ENCODE data around the gene RAD51B. TPM values are rescaled to one million over a fixed set of nuclear protein-coding genes. Genes with fewer than 3 reads are reported as not detected.

Gene RAD51B
- total RNA-seq, 1 experiment from 2014 or later = 16.7 TPM

DNA sequence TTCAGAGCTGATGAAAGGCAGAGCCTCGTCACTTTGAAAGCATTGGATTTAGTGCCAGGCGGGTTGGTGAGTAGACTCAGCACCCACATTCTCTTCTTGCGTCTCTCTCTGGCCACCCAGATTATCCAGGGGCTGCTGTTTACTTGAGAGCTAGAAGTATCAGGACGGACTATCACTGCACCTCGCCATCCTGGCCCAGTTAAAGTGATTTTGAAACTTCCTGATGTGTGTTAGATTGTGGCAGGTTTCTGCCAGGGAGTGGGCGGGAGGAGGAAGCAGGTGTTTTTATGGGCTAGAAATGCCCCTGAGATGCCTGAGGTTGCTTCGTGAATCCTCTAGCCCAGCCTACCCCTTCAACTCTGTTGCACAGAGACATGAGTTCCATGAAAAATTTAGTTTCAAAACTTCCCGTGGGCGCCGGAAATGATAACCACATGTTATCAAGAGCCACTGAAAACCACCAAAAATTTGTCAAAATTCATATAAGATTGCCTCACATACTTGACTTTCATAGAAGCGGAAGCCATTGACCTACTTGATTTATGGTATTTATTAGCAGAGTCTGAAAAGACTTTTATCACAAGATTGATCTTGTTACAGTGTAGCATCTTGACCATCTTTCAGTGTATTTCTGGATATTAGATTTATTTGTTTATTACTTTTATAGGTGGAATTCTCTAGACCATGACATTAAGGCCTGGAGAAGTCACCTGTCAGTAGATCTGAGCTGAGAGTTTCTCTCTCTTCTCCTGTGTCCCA lies 466.0 kb downstream of the RAD51B start:
- H4K20me1 ChIP-seq (ENCODE audit: control insufficient read depth, insufficient read depth, insufficient read length) = no peaks in the 10 kb centered on the region
- no peak overlapping the region for H3K4me2 ChIP-seq (ENCODE audit: insufficient read depth, insufficient read length, low read length)
- no peak for DNase-seq
- H3K4me1 ChIP-seq (ENCODE audit: insufficient read depth, low read length) = no peaks in the 10 kb centered on the region
- H2BK12ac ChIP-seq (ENCODE audit: insufficient read length, low read depth, low read length) = no peak overlapping the region
- H3K36me3 Mint-ChIP-seq (ENCODE audit: insufficient read depth in 1 of 3, low read depth in 3 of 3) = no peaks in the 10 kb centered on the region
- no peak overlapping the region for H3K27ac ChIP-seq (ENCODE audit: insufficient read length, low read depth, low read length)
- H2BK5ac ChIP-seq (ENCODE audit: insufficient read length, low read length) = no peak overlapping the region
- no CpG with 5 or more reads among the region's 11 CpGs for WGBS (ENCODE audit: extremely low coverage, insufficient read length, low lambda C conversion rate)
- H3K79me2 ChIP-seq (ENCODE audit: insufficient read depth, low read length) = no peaks in the 10 kb centered on the region
- H3K4me3 Mint-ChIP-seq = no peak overlapping the region; a peak in 1 of 5 replicates
- no peak overlapping the region; a peak in 2 of 7 replicates for H3K27ac Mint-ChIP-seq
- no peak overlapping the region for H4K91ac ChIP-seq (ENCODE audit: insufficient read length, low read depth, low read length)
- no peak overlapping the region for H3K23ac ChIP-seq (ENCODE audit: insufficient read length, low read depth, low read length)
- no peaks in the 10 kb centered on the region for H3K9me3 ChIP-seq (ENCODE audit: control insufficient read depth, low read depth, low read length)
- no peak overlapping the region for H4K8ac ChIP-seq (replicated peaks; ENCODE audit: insufficient read length, low read depth, low read length)
- no peaks in the 10 kb centered on the region for H3K79me1 ChIP-seq (ENCODE audit: insufficient read depth, low read depth, low read length, poor library complexity, severe bottlenecking)
- no peaks in the 10 kb centered on the region for H3K23me2 ChIP-seq (ENCODE audit: insufficient read length, low read depth, low read length, poor library complexity, severe bottlenecking)
- no peak overlapping the region for H2AK5ac ChIP-seq (ENCODE audit: insufficient read length, low read length)
- no peaks in the 10 kb centered on the region for H3K9me3 Mint-ChIP-seq
- H2BK120ac ChIP-seq (ENCODE audit: low read depth, low read length, poor library complexity, severe bottlenecking) = no peak overlapping the region
- H3K27me3 Mint-ChIP-seq (ENCODE audit: low read depth) = no peaks in the 10 kb centered on the region; the same call in 1 of the 2 replicates
- H3T11ph ChIP-seq (ENCODE audit: low read length) = no peak overlapping the region
- H3K18ac ChIP-seq (ENCODE audit: insufficient read length, low read depth, low read length) = no peak overlapping the region
- peaks cover 20 to 22% of the 10 kb centered on the region in 2 experiments for H3K4me1 Mint-ChIP-seq
- no peak overlapping the region for H4K5ac ChIP-seq (ENCODE audit: insufficient read length, low read depth, low read length)
- H3K9ac ChIP-seq (ENCODE audit: extremely low read depth, insufficient read length, low read length) = no peak overlapping the region
- no peak overlapping the region for H3K56ac ChIP-seq (ENCODE audit: insufficient read length, low read depth, low read length)
- no peak overlapping the region for H3K4ac ChIP-seq (ENCODE audit: low read depth, low read length)
- H3K14ac ChIP-seq (ENCODE audit: insufficient read depth, low read length) = no peak overlapping the region
- H2BK20ac ChIP-seq (ENCODE audit: low read depth, low read length, poor library complexity, severe bottlenecking) = no peak overlapping the region
- no peak overlapping the region for H2AFZ ChIP-seq (ENCODE audit: low read length)
- no peak for TF ChIP-seq CTCF (conservative IDR thresholded peaks at IDR 0.05)
- no peak overlapping the region for H2BK15ac ChIP-seq (ENCODE audit: low read depth, low read length)
- H3K27me3 ChIP-seq (ENCODE audit: insufficient read depth, low read length) = no peaks in the 10 kb centered on the region
